SIG-M5 (cell line): ENCODE data around the gene TRIAP1.
"Not testable (repeated sequence)": the region's sequence is repeated elsewhere in the genome, so short reads cannot be mapped to it uniquely, and the experiment has no call there.

Experiments used
- DNase-seq: peaks from one replicate; lab custom pipeline; 2025; lab: John Stamatoyannopoulos, UW

The TRIAP1 gene

DNA sequence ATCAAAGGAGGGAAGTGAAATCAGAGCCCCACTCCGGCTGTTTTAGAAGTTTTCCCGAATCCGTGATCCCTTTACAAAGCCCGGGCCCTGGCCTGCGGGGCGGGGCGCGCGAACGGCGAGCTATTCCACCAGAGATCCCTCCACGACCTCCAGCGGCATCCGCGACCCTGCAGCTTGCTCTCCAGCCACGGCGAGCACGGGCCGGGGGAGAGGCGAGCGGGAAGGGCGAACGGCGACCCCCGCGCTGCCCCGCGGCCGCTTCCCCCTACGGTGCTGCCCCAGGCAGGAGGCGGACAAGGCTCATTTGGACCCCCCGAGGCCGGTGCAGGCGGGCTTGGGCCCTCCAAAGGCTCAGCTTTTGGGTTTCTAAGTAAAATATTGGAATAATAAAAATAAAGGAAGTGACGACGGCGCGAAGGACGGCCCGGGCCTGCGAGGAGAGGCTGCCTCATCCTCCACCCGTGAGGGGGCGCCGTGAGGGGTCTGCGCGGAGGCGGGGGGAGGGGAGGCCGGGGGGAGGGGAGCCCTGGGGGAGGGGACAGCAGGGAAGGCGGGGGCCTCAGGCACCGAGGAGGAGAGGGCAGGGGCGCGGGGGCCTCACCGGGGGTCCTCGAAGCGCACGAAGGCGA, 22.8 kb upstream of the TRIAP1 start:
- DNase-seq: no peak

DNA sequence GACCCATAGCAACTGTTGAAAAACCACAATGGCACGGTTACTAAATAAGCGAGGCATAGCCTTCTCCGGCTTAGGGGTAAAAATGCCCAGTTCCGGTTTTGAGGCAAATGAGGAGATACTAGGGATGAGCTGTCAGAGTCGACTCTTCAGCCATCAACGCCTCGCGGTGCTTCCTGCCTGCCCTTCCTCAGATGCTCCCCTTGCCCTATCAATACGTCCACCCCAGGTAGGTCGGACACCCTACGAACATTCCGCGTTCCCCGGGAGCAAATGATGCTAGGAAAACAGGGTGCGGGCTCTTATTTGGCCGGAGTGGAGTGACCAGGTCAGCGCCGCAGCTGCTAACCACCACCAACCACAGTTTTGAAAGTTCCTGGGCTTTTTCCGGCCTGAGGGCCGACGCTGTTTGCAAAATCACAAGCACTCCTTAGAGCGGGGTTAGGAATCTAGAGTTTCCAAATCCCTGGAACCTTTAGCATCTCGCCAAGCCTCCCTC, 22.2 kb upstream of the TRIAP1 start:
- peak; percentile 41 for DNase-seq

DNA sequence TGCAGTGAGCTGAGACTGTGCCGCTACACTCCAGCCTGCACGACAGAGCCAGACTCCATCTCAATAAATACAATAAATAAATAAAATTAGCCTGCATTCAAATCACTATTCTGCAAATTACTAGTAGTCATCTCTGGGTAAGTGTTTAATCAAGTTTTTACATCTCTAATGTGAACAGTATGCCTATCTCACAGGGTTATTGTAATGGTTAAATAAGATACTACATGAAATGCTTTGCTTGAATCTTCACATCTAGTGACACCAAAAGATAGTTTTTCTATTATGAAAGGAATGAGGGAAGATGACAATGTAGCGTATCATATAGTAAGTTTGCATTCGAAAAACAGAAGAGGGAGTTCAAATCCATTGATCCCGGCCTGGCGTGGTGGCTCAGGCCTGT, 21.3 kb upstream of the TRIAP1 start:
- no peak for DNase-seq

DNA sequence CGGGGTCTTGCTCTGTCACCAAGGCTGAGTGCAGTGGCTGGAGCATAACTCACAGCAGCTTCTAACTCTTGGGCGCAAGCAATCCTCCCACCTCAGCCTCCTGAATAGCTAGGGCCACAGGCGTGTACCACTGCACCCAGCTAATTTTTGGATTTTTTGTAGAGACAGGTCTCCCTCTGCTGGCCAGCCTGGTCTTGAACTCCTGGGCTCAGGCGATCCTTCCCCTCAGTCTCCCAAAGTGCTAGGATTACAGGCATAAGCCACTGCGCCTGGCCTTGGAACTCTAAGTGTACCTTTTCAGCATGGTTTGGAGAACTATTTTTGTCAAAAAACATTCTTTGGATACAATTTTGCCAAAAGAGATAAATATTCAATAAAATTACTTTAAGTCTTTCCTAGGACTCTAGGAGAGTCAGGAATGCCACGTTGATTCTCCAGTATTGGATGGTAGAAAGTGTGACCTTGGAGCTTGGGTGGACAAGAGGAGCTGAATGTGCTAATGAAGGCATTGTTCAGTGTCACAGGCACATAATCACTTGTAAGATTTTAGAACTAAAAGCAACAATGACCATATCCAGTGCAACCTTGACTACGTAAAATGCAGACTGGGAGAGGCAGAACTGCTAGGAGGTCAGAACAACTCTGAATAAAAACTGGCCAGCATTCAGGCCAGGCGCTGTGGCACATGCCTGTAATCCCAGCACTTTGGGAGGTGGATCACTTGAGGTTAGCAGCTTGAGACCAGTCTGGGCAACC, 20.6 kb upstream of the TRIAP1 start:
- no peak for DNase-seq

DNA sequence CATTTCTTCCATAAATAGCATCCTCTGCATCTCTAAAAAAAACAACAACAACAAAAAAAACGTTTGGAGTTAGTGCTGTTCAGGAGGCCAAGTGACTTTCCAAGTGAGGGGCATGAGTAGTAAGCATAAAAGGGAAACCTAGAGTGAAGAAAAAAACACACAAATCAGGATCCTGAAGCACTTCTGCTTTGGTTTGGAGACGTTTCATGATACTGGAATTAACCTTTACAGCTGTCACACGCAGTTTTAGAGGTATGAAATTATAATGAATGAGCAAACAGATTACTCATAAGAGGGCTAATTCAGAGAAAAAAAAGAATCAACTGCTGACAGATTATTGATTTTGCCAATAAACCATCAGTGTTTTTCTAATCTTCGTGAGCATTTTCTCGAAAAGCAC, 19.6 kb upstream of the TRIAP1 start:
- no peak for DNase-seq

DNA sequence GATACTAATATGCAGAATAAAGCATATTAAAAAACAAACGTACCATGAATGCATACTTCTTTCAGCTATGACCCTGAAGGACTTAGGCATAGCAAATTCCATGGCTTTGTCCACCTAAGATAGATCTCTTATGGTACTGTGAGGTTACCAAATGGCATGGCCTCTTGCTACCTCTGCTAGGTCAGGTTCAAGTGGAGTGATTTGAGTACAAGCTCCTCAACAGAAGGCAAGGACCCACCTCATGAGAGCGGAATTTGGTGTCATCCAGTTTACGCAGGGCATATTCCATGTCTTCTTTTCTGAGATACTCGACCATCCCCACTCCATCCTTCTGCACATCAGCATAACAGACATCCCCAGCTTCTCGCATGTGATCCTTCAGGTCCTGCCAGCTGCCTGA, 17.5 kb upstream of the TRIAP1 start:
- DNase-seq: no peak

DNA sequence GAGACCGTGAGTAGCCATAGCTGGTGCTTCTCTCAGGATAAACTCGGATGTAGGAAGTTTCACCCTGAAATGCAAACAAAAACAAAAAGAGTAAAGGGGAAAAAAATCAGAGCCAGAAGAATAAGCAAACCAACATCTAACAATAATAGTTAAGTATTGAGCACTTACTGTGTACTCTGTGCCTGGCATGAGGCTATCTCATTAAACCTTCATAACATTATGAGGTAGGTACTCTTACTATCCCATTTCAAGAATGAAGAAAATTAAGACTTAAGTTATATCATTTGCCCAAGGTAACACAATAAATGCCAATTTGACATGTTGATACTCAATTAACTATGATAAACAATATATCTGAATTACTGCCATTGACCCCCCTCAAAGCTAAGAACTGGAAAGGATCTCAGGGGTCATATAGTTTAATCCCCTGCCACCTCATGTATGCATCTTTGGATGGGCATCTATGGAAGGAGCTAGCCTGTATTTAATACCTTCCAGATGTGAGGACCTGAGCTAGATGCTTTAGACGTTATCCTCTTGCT, 16.0 kb upstream of the TRIAP1 start:
- no peak for DNase-seq

DNA sequence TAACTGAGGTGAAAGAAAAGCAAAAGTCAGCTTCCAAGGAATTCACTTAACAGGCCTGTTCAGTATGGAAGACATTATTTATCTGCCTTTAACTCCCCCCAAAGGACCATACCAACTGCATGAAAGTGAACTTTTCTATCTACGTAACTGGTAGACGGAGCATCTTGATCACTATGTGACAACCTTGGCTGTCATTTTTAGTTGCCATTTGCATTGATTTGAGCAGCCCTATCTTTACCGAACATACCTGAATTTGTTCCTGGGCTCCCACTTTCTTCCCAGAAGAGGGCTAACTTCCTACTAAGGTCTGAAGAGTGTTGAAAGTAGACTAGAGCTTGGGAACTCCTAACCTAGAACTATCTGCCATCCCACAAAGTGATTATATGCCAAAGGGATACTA, 14.0 kb upstream of the TRIAP1 start:
- no peak for DNase-seq

DNA sequence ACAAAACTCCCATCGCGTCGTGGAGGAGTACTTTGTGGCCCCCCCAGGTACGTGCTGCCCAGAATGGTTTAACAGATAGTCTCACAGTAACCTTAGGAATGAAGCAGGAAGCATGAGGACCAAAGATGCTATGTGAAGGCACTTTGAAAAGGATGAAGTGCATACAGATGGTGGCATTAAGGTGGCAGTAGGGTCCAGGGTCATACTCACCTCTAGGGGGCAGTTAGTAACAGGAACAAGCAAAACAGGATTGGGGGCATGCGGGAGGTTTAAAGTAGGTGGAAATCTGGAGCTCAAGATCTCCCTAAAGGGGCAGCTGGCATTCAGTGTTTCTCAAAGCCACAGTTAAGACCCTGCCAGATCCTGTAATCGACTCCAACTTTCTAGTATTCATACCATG, 10.9 kb upstream of the TRIAP1 start:
- DNase-seq: no peak

DNA sequence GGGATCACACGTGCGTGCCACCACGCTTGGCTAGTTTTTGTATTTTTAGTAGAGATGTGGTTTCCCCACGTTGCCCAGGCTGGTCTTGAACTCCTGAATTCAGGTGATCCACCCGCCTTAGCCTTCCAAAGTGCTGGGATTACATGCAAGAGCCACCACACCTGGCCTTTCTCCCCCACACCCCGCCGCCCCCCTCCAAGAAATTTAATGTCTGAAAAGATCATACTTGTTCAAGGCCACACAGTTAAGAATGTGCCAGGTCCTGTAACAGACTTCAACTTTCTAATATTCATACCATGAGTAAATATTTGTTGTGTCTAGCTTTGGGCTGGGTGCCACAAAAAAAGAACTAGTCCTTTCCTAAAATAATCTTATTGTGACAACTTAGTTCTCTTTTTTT, 9.1 kb upstream of the TRIAP1 start:
- no peak for DNase-seq

DNA sequence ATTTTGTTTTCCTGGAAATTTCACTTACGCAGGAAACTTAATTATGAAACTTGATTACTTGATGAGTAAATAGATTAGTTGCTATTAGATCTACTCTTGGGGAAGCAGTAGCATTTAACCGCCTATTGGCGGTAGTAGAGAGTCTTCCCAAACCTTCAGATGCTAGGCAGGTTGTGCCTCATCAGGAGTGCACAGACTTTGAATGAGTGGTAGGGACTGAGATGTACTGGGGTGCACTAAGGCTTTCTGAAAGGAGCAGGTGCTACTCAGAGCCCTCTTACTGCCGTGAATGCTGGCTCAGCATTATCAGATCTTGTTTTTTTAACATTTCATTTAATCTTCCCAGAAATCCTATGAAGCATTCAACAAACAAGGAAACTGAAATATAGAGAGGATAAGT, 7.8 kb upstream of the TRIAP1 start:
- DNase-seq: no peak

DNA sequence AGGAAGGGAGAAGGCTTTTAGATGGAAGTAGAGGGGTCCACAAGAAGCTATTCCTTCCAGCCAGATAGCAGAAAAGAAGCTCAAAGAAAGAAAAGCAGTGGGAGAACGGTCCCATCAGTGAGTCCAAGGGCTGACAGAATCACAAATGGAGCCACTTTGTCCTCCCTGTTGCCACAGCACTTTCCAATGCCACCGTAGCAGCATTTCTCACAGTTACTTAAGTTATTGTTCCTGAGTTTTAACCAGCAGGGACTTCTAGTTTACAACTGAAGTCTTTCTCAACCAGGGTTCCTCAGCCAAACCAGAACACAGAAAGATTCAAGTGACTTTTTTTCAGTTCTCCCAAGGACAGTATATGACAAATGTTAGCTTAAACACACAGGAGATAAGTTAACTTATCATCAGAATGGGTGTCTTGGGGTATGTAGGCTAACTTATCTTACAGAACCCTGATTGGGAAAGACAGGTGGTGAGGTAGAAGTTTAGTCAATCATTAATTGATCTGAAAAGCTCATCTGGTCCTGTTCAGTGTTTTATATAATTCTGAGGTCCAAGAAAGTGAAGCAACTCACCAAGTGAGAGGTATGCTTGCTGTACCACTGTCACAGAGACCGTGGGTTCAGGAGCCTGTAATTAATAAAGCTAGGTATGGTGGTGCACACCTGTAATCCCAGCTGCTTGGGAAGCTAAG, 7.0 kb upstream of the TRIAP1 start:
- no peak for DNase-seq

DNA sequence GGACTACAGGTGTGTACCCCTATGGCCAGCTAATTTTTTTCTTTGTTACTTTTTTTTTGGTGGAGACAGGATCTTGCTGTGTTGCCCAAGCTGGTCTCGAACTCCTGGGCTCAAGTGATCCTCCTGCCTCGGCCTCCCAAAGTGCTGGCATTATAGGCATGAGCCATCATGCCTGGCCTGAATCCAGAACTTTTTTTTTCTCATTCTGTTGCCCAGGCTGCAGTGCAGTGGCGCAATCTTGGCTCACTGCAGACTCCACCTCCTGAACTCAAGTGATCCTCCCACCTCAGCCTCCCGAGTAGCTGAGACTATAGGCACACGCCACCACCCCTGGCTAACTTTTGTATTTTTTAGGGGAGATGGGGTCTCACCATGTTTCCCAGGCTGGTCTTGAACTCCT, 6.3 kb upstream of the TRIAP1 start:
- not testable (repeated sequence) for DNase-seq

DNA sequence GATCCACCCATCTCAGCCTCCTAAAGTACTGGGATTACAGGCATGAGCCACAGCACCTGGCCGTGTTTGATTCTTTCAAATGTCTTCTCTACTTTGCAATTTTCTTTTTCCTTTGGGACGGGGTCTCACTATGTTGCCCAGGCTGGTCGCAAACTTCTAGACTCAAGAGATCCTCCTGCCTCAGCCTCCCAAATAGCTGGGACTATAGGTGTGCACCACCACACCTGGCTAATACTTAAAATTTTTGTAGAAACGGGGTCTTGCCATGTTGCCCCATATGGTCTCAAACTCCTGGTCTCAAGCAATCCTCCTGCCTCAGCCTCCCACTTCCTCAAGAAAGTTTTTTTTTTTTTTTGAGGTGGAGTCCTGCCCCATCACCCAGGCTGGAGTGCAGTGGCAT, 1.8 kb upstream of the TRIAP1 start:
- DNase-seq: no peak

DNA sequence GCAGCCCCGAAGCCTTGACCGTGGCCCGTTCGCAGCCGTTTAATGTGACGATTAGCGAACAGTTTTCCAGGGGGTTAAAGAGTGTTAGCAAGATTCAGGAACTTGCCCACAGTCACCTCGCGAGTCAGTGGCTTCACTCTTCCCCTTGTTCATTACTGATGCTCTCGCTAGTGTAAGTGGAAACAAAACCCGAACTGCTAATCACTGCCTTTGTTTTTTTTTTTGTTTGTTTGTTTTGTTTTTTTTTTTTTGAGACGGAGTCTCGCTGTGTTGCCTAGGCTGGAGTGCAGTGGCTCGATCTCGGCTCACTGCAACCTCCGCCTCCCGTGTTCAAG, 627 bp upstream of the TRIAP1 start:
- not testable (repeated sequence) for DNase-seq

DNA sequence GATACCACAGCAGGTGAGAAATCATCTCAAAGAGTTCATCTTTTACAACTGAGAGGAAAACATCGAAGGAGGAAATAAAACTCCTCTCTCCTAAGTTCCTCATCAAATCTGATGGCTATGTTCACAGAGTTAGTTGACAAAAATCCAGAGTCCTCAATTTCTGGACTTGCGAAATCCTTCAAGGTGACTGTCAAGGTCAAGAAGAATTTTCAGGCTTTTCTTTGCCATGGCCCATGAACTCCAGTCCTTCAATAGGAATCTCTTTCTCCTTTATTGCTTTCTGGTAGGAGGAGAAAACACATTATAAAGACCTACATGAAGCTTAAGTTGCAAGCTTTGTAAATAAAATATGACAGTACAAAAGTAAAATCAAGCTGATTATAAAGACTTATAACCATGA, 1.5 kb downstream of the TRIAP1 start:
- no peak for DNase-seq

DNA sequence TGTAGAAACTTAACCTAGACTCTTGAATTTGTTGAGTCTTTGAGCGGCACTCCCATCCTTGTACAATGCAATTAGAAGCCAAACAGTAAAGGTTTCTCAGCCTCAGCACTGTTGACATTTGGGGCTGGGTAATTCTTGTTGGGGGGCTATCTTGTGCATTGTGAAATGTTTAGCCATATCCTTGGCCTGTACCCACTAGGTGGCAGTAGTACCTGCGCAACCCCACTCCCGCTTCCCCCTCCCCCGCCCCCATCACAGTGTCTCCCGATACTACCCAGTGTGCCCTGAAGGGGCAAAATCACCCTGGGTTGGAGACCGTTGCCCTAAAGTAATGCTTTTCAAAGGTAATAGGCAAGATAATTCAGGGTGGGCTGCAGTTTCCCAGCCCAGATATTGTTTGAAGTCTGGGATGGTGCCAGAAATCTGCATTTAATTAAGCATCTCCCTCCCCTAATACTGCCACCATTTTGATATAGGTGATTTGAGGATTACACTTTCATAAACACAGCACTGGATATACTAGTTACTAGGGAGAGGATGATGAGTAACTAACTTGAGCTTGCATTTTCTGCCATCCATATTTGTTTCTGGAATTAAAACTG, 6.4 kb downstream of the TRIAP1 start:
- no peak for DNase-seq

DNA sequence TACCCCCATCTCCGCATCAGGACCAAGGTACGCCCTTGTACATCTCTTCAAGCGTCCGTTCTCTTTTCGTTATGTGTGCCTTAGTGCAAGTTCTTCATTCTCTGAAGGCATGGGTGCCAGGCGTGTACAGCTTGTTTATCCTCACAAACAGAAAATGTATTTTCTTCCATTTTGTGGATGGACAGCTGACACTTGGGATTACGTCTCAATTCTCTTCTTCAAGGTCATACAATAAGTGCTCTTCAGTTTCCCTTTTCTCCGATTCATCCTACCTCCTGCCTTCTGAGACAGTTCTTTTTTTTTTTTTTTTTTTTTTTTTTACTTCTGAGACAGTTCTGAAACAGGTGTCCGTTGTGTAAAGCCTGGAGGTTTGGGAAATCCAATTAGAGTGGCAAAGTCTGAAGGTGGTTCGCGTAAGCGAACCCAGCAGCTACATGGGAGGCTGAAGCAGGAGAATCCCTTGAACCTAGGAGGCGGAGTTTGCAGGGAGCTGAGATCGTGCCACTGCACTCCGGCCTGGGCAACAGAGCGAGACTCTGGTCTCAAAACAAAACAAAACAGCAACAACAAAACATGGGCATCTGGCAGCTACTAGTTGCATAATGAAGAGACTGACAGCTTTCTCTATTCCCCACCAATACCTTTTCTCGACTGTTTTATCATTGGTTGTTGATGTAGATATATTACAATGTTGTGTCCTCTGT, 7.5 kb downstream of the TRIAP1 start:
- no peak for DNase-seq

DNA sequence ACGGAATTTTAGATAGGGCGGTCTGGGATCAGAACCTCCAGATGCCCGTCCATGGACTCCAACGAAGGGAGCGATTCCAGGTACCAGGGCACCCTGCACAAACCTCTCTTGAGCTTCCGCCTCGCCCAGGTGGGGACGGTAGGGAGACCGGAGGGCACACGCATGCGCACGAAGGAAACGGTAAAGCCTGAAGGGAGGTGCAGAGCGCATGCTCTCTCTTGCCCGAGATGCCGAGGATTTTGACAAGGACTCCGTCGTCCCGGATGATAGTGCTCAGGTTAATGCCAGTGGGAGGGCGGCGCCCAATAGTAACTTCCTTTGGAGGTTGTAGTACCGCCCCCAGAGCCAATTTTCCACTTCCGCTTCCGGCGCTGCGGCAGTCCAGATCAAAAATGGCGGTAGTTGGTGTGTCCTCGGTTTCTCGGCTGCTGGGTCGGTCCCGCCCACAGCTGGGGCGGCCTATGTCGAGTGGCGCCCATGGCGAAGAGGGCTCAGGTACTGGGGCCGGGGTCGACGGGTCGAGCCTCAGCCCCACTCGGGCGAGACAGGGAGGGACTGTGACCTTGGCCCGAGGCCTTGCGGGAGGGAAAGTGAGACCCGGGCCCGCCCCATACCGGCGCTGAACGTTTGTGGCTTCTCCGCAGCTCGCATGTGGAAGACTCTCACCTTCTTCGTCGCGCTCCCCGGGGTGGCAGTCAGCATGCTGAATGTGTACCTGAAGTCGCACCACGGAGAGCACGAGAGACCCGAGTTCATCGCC, 8.3 kb downstream of the TRIAP1 start, which contains the start of gene COX6A1:
TSS of gene COX6A1 (plus strand) at position 379 of the 760 bp plus-strand sequence. CDS start at position 393, 14 bp downstream.
- peak; percentile 98 for DNase-seq

DNA sequence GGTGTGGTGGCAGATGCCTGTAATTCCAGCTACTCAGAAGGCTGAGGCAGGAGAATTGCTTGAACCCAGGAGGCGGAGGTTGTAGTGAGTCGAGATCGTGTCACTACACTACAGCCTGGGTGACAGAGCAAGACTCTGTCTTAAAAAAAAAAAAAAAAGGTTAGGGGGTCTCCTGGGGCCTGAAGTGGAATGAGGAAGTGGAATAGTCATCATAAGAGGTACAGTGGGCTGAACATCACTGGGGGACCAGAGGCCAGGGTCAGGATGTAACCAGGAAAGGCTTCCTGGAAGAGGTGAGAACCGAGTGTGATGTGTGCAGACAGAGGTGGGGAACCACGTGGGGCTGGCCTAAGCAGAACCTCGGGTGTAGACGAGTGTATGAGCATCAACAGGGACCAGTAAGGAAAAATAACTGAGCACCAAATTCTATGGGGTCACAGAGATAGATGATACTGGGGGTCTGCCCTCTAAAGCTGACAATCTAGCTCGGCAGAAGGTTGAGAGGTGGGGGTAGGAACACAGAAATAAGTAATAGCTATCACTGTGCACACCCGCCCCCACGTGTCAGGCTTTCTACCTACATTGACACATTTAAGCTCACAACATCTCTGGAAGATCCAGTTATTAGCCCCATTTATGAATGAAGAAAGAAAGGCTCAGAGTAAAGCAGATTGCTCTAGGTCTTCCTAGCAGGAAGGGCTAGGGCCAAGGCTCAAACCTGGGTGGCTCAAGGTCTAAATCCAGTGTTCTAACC, 13.2 kb downstream of the TRIAP1 start:
- no peak for DNase-seq
